HCT116 (cell line): ENCODE data around the gene SPDYE1. TPM values are rescaled to one million over a fixed set of nuclear protein-coding genes. Genes with fewer than 3 reads are reported as not detected.

Source experiments
- ATAC-seq: fragments of 200-7000 bp; cut with Tn5 transposase; 2 replicates; pipeline ENCODE4 v1.9.1; 2020; ENCODE audit warnings: mild to moderate bottlenecking, moderate library complexity
- BruUV-seq: library from RNA; stranded (reverse); fragments of 400-500 nt; replicated peaks from 2 replicates; lab custom pipeline; 2021; lab: Mats Ljungman, UMichigan
- CTCF ChIA-PET: fragments of 300-600 bp; sonication (Branson Sonifier 250); formaldehyde crosslinking; loops from one replicate; lab custom pipeline; 2021; ENCODE audit warnings: antibody characterized with exemption; lab: Charles Lee
- POLR2A ChIA-PET: fragments of 300-600, 350-600 bp; sonication (Branson Sonifier 250); formaldehyde crosslinking; loops from one replicate; lab custom pipeline; 2021; ENCODE audit warnings: antibody characterized with exemption; lab: Charles Lee
- RAD21 ChIA-PET, 2 experiments: fragments of 300-600 bp; sonication (Branson Sonifier 250); formaldehyde crosslinking; loops; one replicate each; lab custom pipeline; 2023; ENCODE audit warnings: low total read pairs in 2 of 2; ENCODE audit not compliant: uncharacterized antibody in 2 of 2, unreplicated experiment in 2 of 2, low non-redundant PET in 1 of 2; lab: Charles Lee
- DNase-seq: peaks from one replicate; pipeline ENCODE4 v3.0.0-alpha.2; 2010; ENCODE audit warnings: low read depth, low spot score
- H2AFZ ChIP-seq: fragments of 200-600 bp; shearing (Covaris generic), sonication (generic); 2 replicates; pipeline ENCODE4 v1.6.1; 2017; ENCODE audit warnings: low read depth, mixed run types, mixed read lengths, antibody characterized with exemption, low read length; ENCODE audit not compliant: poor library complexity, severe bottlenecking
- H3K27ac ChIP-seq: 2 replicates; pipeline ENCODE4 v1.5.1; 2012; ENCODE audit warnings: low read depth, low read length
- H3K27me3 ChIP-seq: fragments of 200-600 bp; sonication (generic); 2 replicates; pipeline ENCODE4 v1.6.1; 2016; ENCODE audit warnings: mixed run types, low read length, mixed read lengths; ENCODE audit not compliant: insufficient read depth
- H3K36me3 ChIP-seq, 2 experiments: fragments of 200-500 bp in 1 of 2; fragments of 200-600 bp in 1 of 2; sonication (Bioruptor generic) in 1 of 2; sonication (generic) in 1 of 2; 2 replicates each; pipeline versions ENCODE4 v1.5.1 to v1.6.1; 2014 to 2016; ENCODE audit warnings: low read length in 2 of 2, inconsistent platforms in 1 of 2, mixed read lengths in 1 of 2, mixed run types in 1 of 2; ENCODE audit not compliant: insufficient read depth in 2 of 2, control insufficient read depth in 1 of 2
- H3K4me1 ChIP-seq, 2 experiments: fragments of 200-600 bp in 1 of 2; sonication (generic) in 1 of 2; 2 replicates each; pipeline versions ENCODE4 v1.5.1 to v1.6.1; 2012 to 2017; ENCODE audit warnings: low read length in 2 of 2, inconsistent platforms in 1 of 2, mild to moderate bottlenecking in 1 of 2, mixed read lengths in 1 of 2, mixed run types in 1 of 2, moderate library complexity in 1 of 2; ENCODE audit not compliant: insufficient read depth in 2 of 2, control insufficient read depth in 1 of 2
- H3K4me2 ChIP-seq: fragments of 200-600 bp; sonication (generic); 2 replicates; pipeline ENCODE4 v1.6.1; 2017; ENCODE audit warnings: mixed run types, low read length, mixed read lengths
- H3K4me3 ChIP-seq, 2 experiments: fragments of 200-600 bp in 1 of 2; sonication (generic) in 1 of 2; replicated peaks in 1 of 2; 2 replicates each; pipeline ENCODE4 v1.5.1; 2011 to 2016; ENCODE audit warnings: low read length in 2 of 2, control low read depth in 1 of 2, low read depth in 1 of 2, mild to moderate bottlenecking in 1 of 2, mixed read lengths in 1 of 2, mixed run types in 1 of 2
- H3K79me2 ChIP-seq: fragments of 200-600 bp; sonication (generic); 2 replicates; pipeline ENCODE4 v1.6.1; 2017; ENCODE audit warnings: mild to moderate bottlenecking, mixed run types, low read length, moderate library complexity, mixed read lengths; ENCODE audit not compliant: insufficient read depth
- H3K9ac ChIP-seq: fragments of 200-600 bp; sonication (generic); 2 replicates; pipeline ENCODE4 v1.6.1; 2016; ENCODE audit warnings: low read length, mixed read lengths
- H3K9me2 ChIP-seq: fragments of 200-600 bp; sonication (generic), shearing (Covaris generic); 2 replicates; pipeline ENCODE4 v1.6.1; 2017; ENCODE audit warnings: mixed run types, mild to moderate bottlenecking, moderate library complexity; ENCODE audit not compliant: insufficient read depth
- H3K9me3 ChIP-seq, 2 experiments: fragments of 200-500 bp in 1 of 2; fragments of 200-600 bp in 1 of 2; sonication (Bioruptor generic) in 1 of 2; sonication (generic) in 1 of 2; 2 replicates each; pipeline ENCODE4 v1.6.1; 2014 to 2017; ENCODE audit warnings: low read length in 2 of 2, mixed read lengths in 2 of 2, inconsistent platforms in 1 of 2, low read depth in 1 of 2, mild to moderate bottlenecking in 1 of 2, mixed run types in 1 of 2, moderate library complexity in 1 of 2; ENCODE audit not compliant: control insufficient read depth in 1 of 2, insufficient read depth in 1 of 2
- H4K20me1 ChIP-seq: fragments of 200-600 bp; sonication (generic), shearing (Covaris generic); 2 replicates; pipeline ENCODE4 v1.6.1; 2017; ENCODE audit warnings: mixed run types, mild to moderate bottlenecking, moderate library complexity; ENCODE audit not compliant: insufficient read depth
- CBX3 ChIP-seq: IDR thresholded peaks from 2 replicates; pipeline ENCODE4 v1.6.1; 2012; ENCODE audit warnings: low read depth
- CEBPB ChIP-seq: IDR thresholded peaks from 2 replicates; pipeline ENCODE4 v1.6.1; 2012; ENCODE audit warnings: low read depth
- EGR1 ChIP-seq: IDR thresholded peaks from 2 replicates; pipeline ENCODE4 v1.6.1; 2012; ENCODE audit warnings: low read depth
- ELF1 ChIP-seq: IDR thresholded peaks from 2 replicates; pipeline ENCODE4 v1.6.1; 2012; ENCODE audit warnings: low read depth, borderline replicate concordance
- EZH2 ChIP-seq: fragments of 200-600 bp; sonication (generic); IDR thresholded peaks from 2 replicates; pipeline ENCODE4 v1.6.1; 2017; ENCODE audit warnings: antibody characterized with exemption, mixed run types
- EZH2phosphoT487 ChIP-seq: fragments of 200-600 bp; IDR thresholded peaks from 2 replicates; pipeline ENCODE4 v1.6.1; 2018; ENCODE audit warnings: antibody characterized with exemption, borderline replicate concordance
- FOSL1 ChIP-seq: IDR thresholded peaks from 2 replicates; pipeline ENCODE4 v1.6.1; 2012; ENCODE audit warnings: low read depth
- POLR2A ChIP-seq: IDR thresholded peaks from 2 replicates; pipeline ENCODE4 v1.7.0; 2011; ENCODE audit warnings: borderline replicate concordance; ENCODE audit not compliant: insufficient read depth, insufficient read length; ENCODE audit errors: extremely low read depth
- POLR2AphosphoS5 ChIP-seq: IDR thresholded peaks from 2 replicates; pipeline ENCODE4 v1.6.1; 2011; ENCODE audit warnings: mild to moderate bottlenecking, low read depth, low read length, moderate library complexity
- RAD21 ChIP-seq: IDR thresholded peaks from 2 replicates; pipeline ENCODE4 v1.6.1; 2012; ENCODE audit warnings: low read depth, mild to moderate bottlenecking
- REST ChIP-seq: IDR thresholded peaks from 2 replicates; pipeline ENCODE4 v1.6.1; 2012; ENCODE audit warnings: low read depth
- SIN3A ChIP-seq: IDR thresholded peaks from 2 replicates; pipeline ENCODE4 v1.6.1; 2012; ENCODE audit warnings: low read depth
- SP1 ChIP-seq: IDR thresholded peaks from 2 replicates; pipeline ENCODE4 v1.6.1; 2012; ENCODE audit warnings: low read depth
- SRF ChIP-seq: IDR thresholded peaks from 2 replicates; pipeline ENCODE4 v1.6.1; 2012; ENCODE audit warnings: low read depth
- TCF7L2 ChIP-seq: IDR thresholded peaks from 2 replicates; pipeline ENCODE4 v1.7.0; 2011; ENCODE audit warnings: borderline replicate concordance, inconsistent platforms; ENCODE audit not compliant: insufficient read depth, insufficient read length; ENCODE audit errors: extremely low read depth
- ZNF274 ChIP-seq: fragments of 200-500 bp; sonication (Bioruptor generic); IDR thresholded peaks from 2 replicates; pipeline ENCODE4 v1.6.1; 2014; ENCODE audit warnings: mild to moderate bottlenecking, low read depth, low read length, inconsistent platforms
- intact Hi-C: fragments of 100-400 bp; cut with micrococcal nuclease; formaldehyde crosslinking; loops from 2 replicates; pipeline ENCODE4 v1.10.0; 2022
- total RNA-seq: library from RNA; stranded (reverse); gene quantifications from one replicate; pipeline ENCODE4 v1.2.1, GENCODE V29; 2021; ENCODE audit not compliant: unreplicated experiment
- TF ChIP-seq, protein P1 (sequence below): IDR thresholded peaks from 2 replicates; pipeline ENCODE4 v1.6.1; 2012
- TF ChIP-seq, protein P2 (sequence below): IDR thresholded peaks from 2 replicates; pipeline ENCODE4 v1.6.1; 2012
- TF ChIP-seq, protein P3 (sequence below): IDR thresholded peaks from 2 replicates; pipeline ENCODE4 v1.6.1; 2011; ENCODE audit warnings: mild to moderate bottlenecking, low read length, moderate library complexity; ENCODE audit not compliant: insufficient replicate concordance; ENCODE audit errors: extremely low read depth

SPDYE1 gene
- total RNA-seq, 1 experiment from 2014 or later: not detected

GRCh38 chr7:44050915-44051560, 53.3 kb downstream of the SPDYE1 start:
- ATAC-seq (no peak), DNase-seq (no peak)

More at GRCh38 chr7:44050915-44051560, 53.3 kb downstream of the SPDYE1 start:
- Histone ChIP-seq H2AFZ (no peak overlapping the region), H4K20me1 (no peaks in the 10 kb centered on the region), H3K36me3 (peaks cover 19 to 24% of the 10 kb centered on the region in 2 experiments), H3K27ac (no peak overlapping the region), H3K4me2 (no peak overlapping the region), H3K79me2 (peaks cover 39% of the 10 kb centered on the region), H3K4me3 (no peak overlapping the region), H3K9me2 (no peaks in the 10 kb centered on the region), H3K27me3 (no peaks in the 10 kb centered on the region), H3K9ac (no peak overlapping the region), H3K9me3 (no peaks in the 10 kb centered on the region), H3K4me1 (no peaks in the 10 kb centered on the region)
- RAD21 ChIA-PET: no interaction called here
- CTCF ChIA-PET: no interaction called here
- POLR2A ChIA-PET: interaction anchor here (1.1 kb wide), 1 partner anchor 15 kb away, joined by 3 read pairs; no protein-coding TSS in a partner anchor
- BruUV-seq: no TSS peak
- TF ChIP-seq CBX3 (no peak), EGR1 (no peak), REST (no peak), SIN3A (no peak), EZH2 (no peak), POLR2AphosphoS5 (no peak), EZH2phosphoT487 (no peak), ELF1 (no peak), CEBPB (no peak), ZNF274 (no peak), SRF (no peak), SP1 (no peak), POLR2A (no peak), FOSL1 (no peak), TCF7L2 (no peak), RAD21 (no peak)
- TF ChIP-seq, protein P1, sequence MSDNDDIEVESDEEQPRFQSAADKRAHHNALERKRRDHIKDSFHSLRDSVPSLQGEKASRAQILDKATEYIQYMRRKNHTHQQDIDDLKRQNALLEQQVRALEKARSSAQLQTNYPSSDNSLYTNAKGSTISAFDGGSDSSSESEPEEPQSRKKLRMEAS: no peak
- TF ChIP-seq, protein P2, sequence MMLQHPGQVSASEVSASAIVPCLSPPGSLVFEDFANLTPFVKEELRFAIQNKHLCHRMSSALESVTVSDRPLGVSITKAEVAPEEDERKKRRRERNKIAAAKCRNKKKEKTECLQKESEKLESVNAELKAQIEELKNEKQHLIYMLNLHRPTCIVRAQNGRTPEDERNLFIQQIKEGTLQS: no peak
- TF ChIP-seq, protein P3, sequence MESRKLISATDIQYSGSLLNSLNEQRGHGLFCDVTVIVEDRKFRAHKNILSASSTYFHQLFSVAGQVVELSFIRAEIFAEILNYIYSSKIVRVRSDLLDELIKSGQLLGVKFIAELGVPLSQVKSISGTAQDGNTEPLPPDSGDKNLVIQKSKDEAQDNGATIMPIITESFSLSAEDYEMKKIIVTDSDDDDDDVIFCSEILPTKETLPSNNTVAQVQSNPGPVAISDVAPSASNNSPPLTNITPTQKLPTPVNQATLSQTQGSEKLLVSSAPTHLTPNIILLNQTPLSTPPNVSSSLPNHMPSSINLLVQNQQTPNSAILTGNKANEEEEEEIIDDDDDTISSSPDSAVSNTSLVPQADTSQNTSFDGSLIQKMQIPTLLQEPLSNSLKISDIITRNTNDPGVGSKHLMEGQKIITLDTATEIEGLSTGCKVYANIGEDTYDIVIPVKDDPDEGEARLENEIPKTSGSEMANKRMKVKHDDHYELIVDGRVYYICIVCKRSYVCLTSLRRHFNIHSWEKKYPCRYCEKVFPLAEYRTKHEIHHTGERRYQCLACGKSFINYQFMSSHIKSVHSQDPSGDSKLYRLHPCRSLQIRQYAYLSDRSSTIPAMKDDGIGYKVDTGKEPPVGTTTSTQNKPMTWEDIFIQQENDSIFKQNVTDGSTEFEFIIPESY: no peak
- intact Hi-C loops: no loop called here
